BJ (cell line): Measurements from ENCODE around the gene IL12A. TPM values are rescaled to one million over a fixed set of nuclear protein-coding genes. Genes with fewer than 3 reads are reported as not detected.

Experiments
- CTCF ChIA-PET: fragments of 350-600 bp; formaldehyde crosslinking; extraction: SDS; loops from one replicate; lab custom pipeline; 2021; ENCODE audit warnings: antibody characterized with exemption, inconsistent platforms; lab: Yijun Ruan, JAX
- POLR2A ChIA-PET: fragments of 300-600 bp; sonication (Branson Sonifier 250); formaldehyde crosslinking; extraction: SDS; loops from one replicate; lab custom pipeline; 2021; ENCODE audit warnings: antibody characterized with exemption; lab: Charles Lee
- DNase-seq: peaks from one replicate; pipeline ENCODE4 v3.0.0-alpha.2; 2011; ENCODE audit warnings: low read depth
- H3K27me3 ChIP-seq: 2 replicates; pipeline ENCODE4 v1.6.0; 2011; ENCODE audit warnings: low read length; ENCODE audit not compliant: control insufficient read depth, insufficient read depth
- H3K36me3 ChIP-seq: 2 replicates; pipeline ENCODE4 v1.5.1; 2011; ENCODE audit warnings: low read length; ENCODE audit not compliant: control insufficient read depth, insufficient read depth
- H3K4me3 ChIP-seq: 2 replicates; pipeline ENCODE4 v1.5.1; 2011; ENCODE audit warnings: low read depth, mild to moderate bottlenecking, control low read depth, low read length
- CTCF ChIP-seq: IDR thresholded peaks from 2 replicates; pipeline ENCODE4 v1.5.1; 2011; ENCODE audit warnings: low read depth, mild to moderate bottlenecking, control low read depth, inconsistent platforms, low read length, moderate library complexity; ENCODE audit not compliant: insufficient read depth
- polyA plus RNA-seq: library from polyadenylated mRNA; depleted of rRNA; stranded (reverse); fragments of >200 nt; gene quantifications from 2 replicates; pipeline ENCODE4 v1.2.3, GENCODE V29; 2011

IL12A gene
- polyA plus RNA-seq, 1 experiment = 0.50 TPM

GRCh38 chr3:159977295-159977694, 11.3 kb upstream of the IL12A start:
- H3K27me3 ChIP-seq = no peaks in the 10 kb centered on the region
- no peaks in the 10 kb centered on the region for H3K36me3 ChIP-seq
- no peak overlapping the region for H3K4me3 ChIP-seq
- ChIA-PET POLR2A (no interaction called here), CTCF (interaction anchor here (0.8 to 6.3 kb wide), 5 partner anchors 10 to 94 kb away, joined by 3 to 53 read pairs (median 3); partner anchors contain the start of gene IL12A)
- no peak for TF ChIP-seq CTCF
- DNase-seq = no peak

- H3K36me3 ChIP-seq = no peaks in the 10 kb centered on the region
- ChIA-PET CTCF (interaction anchor here (0.8 to 6.3 kb wide), 3 partner anchors 9 to 28 kb away, joined by 3 to 53 read pairs (median 4); partner anchors contain the start of gene IL12A), POLR2A (no interaction called here)
- H3K4me3 ChIP-seq = no peak overlapping the region
- TF ChIP-seq CTCF = no peak
- no peak for DNase-seq
- no peaks in the 10 kb centered on the region for H3K27me3 ChIP-seq
Observed at GRCh38 chr3:159978353-159978752, 10.3 kb upstream of the IL12A start.

- ChIA-PET CTCF (interaction anchor here (0.8 to 6.3 kb wide), 4 partner anchors 9 to 27 kb away, joined by 3 to 53 read pairs (median 4); partner anchors contain the start of gene IL12A), POLR2A (no interaction called here)
- DNase-seq = no peak
- no peak for TF ChIP-seq CTCF
- Histone ChIP-seq H3K27me3 (no peaks in the 10 kb centered on the region), H3K4me3 (no peak overlapping the region), H3K36me3 (no peaks in the 10 kb centered on the region)
Observed at GRCh38 chr3:159978918-159979703, 9.5 kb upstream of the IL12A start.

GRCh38 chr3:159982442-159982974, 6.1 kb upstream of the IL12A start:
- no peak for TF ChIP-seq CTCF
- ChIA-PET CTCF (interaction anchor here (0.6 to 2.0 kb wide), 2 partner anchors 9 to 63 kb away, joined by 3 to 5 read pairs; no protein-coding TSS in a partner anchor), POLR2A (no interaction called here)
- H3K36me3 ChIP-seq = no peaks in the 10 kb centered on the region
- no peak overlapping the region for H3K4me3 ChIP-seq
- no peaks in the 10 kb centered on the region for H3K27me3 ChIP-seq
- DNase-seq = no peak

GRCh38 chr3:159987291-159987711, 1.3 kb upstream of the IL12A start:
- TF ChIP-seq CTCF = 0 out of 2 replicates have a peak, but pooled peaks have one; percentile 12
- Histone ChIP-seq H3K4me3 (no peak overlapping the region), H3K36me3 (no peaks in the 10 kb centered on the region), H3K27me3 (no peaks in the 10 kb centered on the region)
- no peak for DNase-seq
- POLR2A ChIA-PET = interaction anchor here (0.6 kb wide), 1 partner anchor 682 kb away, joined by 3 read pairs; no protein-coding TSS in a partner anchor
- CTCF ChIA-PET = interaction anchor here (0.7 to 8.4 kb wide), 22 partner anchors 8 to 427 kb away, joined by 3 to 91 read pairs (median 6); no protein-coding TSS in a partner anchor
